Measurements from ENCODE around the gene HMOX2.

The HMOX2 gene

DNA sequence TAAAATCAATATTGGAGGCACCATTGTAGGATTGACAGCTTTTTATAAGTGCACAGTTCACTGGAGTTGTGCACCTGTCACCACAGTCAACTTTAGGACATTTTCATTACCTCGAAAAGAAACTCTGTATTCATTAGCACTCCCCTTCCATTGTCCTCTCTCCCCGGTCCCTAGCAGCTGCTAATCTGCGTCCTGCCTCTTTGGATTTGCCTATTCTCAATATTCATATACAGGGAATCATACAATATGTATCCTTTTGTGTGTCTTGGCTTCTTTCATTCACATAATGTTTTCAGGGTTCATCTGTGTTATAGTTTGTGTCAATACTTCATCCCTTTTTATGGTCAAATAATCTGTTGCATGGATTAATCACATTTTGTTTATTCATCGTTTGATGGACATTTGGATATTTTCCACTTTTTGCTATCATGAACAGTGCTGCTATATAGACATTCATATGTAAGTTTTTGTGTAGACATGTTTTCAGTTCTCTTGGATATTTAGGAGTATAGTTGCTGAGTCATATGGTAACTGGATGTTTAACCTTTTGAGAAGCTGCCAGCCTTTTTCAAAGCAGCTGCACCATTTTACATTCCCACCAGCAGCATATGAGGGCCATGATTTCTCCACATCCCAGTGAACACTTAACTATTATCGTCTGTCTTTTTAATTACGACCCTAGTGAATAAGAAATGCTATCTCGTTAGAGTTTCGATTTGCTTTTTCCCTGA is 40.7 kb upstream of the HMOX2 start:
- no peak for TF ChIP-seq ZFX (IDR thresholded peaks at IDR 0.05; ENCODE audit: borderline replicate concordance)
- TF ChIP-seq, protein P1, sequence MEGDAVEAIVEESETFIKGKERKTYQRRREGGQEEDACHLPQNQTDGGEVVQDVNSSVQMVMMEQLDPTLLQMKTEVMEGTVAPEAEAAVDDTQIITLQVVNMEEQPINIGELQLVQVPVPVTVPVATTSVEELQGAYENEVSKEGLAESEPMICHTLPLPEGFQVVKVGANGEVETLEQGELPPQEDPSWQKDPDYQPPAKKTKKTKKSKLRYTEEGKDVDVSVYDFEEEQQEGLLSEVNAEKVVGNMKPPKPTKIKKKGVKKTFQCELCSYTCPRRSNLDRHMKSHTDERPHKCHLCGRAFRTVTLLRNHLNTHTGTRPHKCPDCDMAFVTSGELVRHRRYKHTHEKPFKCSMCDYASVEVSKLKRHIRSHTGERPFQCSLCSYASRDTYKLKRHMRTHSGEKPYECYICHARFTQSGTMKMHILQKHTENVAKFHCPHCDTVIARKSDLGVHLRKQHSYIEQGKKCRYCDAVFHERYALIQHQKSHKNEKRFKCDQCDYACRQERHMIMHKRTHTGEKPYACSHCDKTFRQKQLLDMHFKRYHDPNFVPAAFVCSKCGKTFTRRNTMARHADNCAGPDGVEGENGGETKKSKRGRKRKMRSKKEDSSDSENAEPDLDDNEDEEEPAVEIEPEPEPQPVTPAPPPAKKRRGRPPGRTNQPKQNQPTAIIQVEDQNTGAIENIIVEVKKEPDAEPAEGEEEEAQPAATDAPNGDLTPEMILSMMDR (IDR thresholded peaks at IDR 0.05), result no peak
- H3K27ac ChIP-seq, result no peak overlapping the region

DNA sequence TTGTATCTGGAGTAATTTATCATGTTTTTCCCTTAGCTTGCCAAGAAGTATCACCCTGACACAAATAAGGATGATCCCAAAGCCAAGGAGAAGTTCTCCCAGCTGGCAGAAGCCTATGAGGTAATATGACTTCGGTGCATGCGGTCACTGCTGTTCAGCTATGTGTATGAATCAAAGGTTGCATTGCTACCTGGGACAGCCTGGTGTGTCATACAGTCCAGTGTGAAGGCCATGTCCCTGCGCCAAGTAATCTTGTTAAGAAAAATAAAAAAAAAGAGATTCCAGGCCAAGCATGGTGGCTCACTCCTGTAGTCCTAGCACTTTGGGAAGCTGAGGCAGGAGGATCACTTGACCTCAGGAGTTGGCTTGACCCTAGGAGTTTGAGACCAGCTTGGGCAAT is 38.8 kb upstream of the HMOX2 start:
- no peak overlapping the region for H3K27ac ChIP-seq
- TF ChIP-seq, protein P1 (IDR thresholded peaks at IDR 0.05), result no peak
- TF ChIP-seq ZFX (IDR thresholded peaks at IDR 0.05; ENCODE audit: borderline replicate concordance), result no peak

DNA sequence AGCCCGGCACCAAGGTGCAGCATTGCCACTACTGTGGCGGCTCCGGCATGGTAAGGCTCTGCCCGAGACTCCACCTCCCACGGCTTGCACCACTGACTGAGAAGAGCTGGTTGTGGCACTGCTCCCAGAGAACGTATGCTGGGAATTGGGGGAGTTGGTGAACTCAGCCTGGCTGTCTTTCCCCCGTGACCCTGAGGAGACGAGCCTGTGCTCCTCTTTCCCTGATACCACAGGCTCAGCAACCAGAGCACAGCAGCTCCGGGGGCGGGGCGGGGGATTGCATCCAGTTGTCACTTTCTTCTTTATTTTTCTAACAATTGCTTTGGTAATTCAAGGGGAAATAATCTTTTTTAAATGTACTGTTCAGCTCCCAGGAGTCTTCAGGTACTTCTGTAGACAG is 33.8 kb upstream of the HMOX2 start:
- TF ChIP-seq, protein P1 (IDR thresholded peaks at IDR 0.05), result no peak
- no peak for TF ChIP-seq ZFX (IDR thresholded peaks at IDR 0.05; ENCODE audit: borderline replicate concordance)
- H3K27ac ChIP-seq, result no peak overlapping the region

DNA sequence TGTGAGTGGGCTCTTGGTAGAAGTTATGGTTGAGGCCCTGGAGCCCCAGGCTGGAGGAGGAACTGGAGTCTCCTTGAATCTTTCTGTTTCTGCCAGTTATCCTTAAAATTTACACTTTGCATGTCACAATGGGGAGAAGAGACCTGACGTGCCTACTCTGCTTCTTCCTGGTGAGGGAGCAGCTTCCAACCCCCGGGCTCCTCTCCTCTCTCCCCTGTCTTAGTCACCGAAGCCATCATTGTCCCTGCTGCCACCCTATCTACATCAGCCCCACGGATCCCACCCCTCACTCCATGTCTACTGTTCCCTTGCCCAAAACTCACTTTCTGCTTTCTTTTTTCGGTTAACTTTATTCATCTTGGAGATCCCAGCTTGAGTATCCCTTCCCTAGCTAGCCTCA is 32.9 kb upstream of the HMOX2 start:
- no peak overlapping the region for H3K27ac ChIP-seq
- TF ChIP-seq ZFX (IDR thresholded peaks at IDR 0.05; ENCODE audit: borderline replicate concordance), result no peak
- TF ChIP-seq, protein P1 (IDR thresholded peaks at IDR 0.05), result no peak

DNA sequence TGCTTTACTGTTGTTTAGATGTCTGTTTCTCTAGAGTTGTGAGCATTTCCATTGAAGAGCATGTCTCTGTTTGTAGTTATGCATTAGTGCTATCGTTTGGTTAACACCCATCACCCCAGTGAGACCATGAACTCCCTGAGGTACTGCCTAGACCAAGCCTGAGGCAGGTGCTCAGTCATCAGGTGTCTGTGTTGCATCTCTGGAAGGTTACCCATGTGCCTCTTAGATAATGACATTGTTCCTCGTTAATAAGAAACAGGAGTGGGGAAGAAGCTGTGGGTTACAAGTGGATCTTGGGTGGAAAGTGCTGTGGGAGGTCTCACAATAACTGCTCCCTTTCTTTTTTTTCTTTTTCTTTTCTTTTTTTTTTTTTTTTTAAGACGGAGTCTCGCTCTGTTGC is 32.2 kb upstream of the HMOX2 start:
- TF ChIP-seq, protein P1 (IDR thresholded peaks at IDR 0.05), result no peak
- no peak for TF ChIP-seq ZFX (IDR thresholded peaks at IDR 0.05; ENCODE audit: borderline replicate concordance)
- H3K27ac ChIP-seq, result no peak overlapping the region

DNA sequence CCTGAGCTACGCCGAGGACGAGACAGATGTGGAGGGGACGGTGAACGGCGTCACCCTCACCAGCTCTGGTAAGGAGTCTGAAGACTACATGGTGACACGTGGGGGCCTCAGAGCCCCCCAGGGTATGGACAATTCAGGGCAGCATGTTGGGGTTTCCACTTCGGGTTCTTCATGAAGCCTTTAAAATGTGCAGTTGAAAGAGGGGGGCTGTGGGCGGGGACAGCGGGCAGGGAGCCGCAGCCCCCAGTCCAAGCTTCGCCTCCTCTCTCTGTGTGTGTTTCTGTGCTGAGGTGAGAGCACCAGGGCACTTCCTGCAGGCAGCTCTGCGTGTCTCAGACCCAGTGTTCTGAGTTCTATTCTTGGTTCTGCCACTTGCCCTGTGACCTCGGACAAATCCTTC is 25.8 kb upstream of the HMOX2 start:
- no peak overlapping the region for H3K27ac ChIP-seq

DNA sequence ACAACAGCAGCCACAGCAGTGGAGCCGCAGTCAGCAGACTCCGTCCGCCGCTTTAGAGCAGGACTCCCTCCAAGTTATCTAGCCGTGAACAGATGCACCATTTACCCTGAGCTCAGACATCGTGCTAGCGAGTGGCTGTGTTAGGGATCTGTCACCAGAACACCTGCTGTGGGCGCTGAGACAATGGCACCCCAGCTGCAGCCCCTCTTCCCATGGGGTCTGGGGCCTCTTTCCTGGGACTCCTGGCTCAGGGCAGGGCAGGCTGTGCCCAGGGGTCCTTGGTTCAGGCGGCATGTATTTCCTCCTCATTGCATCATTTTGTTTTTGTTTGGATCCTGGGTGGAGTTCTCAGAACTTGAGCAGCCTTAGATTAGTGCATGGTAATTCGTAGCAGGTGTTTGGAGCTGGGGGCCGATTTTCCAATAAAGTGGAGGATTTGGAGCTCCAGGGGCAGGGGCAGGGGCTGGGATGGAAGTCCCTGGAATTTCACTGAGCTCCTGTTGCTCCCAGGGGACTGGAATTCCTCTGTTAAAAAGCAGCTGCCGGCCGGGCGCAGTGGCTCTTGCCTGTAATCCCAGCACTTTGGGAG is 25.2 kb upstream of the HMOX2 start:
- TF ChIP-seq, protein P1 (IDR thresholded peaks at IDR 0.05), result no peak
- no peak for TF ChIP-seq ZFX (IDR thresholded peaks at IDR 0.05; ENCODE audit: borderline replicate concordance)
- H3K27ac ChIP-seq, result no peak overlapping the region

More for the DNA sequence above, 25.8 kb upstream of the HMOX2 start:
- TF ChIP-seq, protein P1 (IDR thresholded peaks at IDR 0.05), result no peak
- no peak for TF ChIP-seq ZFX (IDR thresholded peaks at IDR 0.05; ENCODE audit: borderline replicate concordance)
